Measurements from ENCODE around the gene PTTG1IP2. TPM values are rescaled to one million over a fixed set of nuclear protein-coding genes. Genes with fewer than 3 reads are reported as not detected.

The PTTG1IP2 gene
- total RNA-seq, 1 experiment from 2014 or later: not detected

DNA sequence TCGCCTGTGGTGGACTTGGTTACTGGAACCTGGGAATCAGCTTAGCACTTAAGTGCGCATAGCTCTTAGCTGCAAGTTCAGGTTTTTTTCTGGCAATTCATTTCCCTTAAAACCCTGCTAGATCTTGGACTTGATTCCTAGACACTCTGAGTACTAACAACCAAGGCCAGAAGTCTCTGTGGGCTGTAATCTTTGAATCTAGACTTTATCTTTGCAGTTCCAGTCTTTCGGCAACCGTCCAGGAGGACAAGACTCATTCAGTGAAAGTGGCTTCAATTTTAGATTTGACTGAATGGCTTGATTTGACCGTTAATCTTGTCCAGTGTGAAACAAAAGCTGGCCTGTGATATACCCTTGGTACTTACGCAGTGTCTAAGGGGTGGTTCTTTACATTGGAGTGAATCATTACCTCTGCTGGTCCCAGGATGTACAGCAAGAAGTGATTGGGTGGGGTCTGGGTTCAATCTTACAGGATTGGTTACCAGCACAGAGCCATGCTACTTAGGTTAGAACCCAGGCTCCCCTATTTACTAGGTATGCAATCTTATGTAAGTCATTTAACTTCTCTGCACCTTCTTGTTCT, 16.4 kb downstream of the PTTG1IP2 start:
- no peak overlapping the region for H3K4me2 ChIP-seq (ENCODE audit: insufficient read depth, insufficient read length, low read length)
- H3K18ac ChIP-seq (ENCODE audit: insufficient read length, low read depth, low read length): no peak overlapping the region
- no peak overlapping the region for H2BK12ac ChIP-seq (ENCODE audit: insufficient read length, low read depth, low read length)
- H3K79me1 ChIP-seq (ENCODE audit: insufficient read depth, low read depth, low read length, poor library complexity, severe bottlenecking): no peaks in the 10 kb centered on the region
- no peaks in the 10 kb centered on the region; the same call in 1 of the 2 replicates for H3K79me2 ChIP-seq (ENCODE audit: insufficient read depth, low read length)
- no peak overlapping the region for H2BK15ac ChIP-seq (ENCODE audit: low read depth, low read length)
- no peak overlapping the region for H3T11ph ChIP-seq (ENCODE audit: low read length)
- Mint-ChIP-seq H3K4me3 (no peak overlapping the region), H3K36me3 (ENCODE audit: insufficient read depth in 1 of 3, low read depth in 3 of 3) (no peaks in the 10 kb centered on the region), H3K4me1 (peaks cover 0 to 6% of the 10 kb centered on the region in 2 experiments; a peak in 2 of 4 replicates), H3K27ac (no peak overlapping the region), H3K27me3 (ENCODE audit: low read depth) (no peaks in the 10 kb centered on the region), H3K9me3 (no peaks in the 10 kb centered on the region)
- no peak overlapping the region for H2BK5ac ChIP-seq (ENCODE audit: insufficient read length, low read length)
- H4K8ac ChIP-seq (replicated peaks; ENCODE audit: insufficient read length, low read depth, low read length): no peak overlapping the region
- DNase-seq: no peak
- H3K23me2 ChIP-seq (ENCODE audit: insufficient read length, low read depth, low read length, poor library complexity, severe bottlenecking): no peaks in the 10 kb centered on the region
- TF ChIP-seq, protein P1, sequence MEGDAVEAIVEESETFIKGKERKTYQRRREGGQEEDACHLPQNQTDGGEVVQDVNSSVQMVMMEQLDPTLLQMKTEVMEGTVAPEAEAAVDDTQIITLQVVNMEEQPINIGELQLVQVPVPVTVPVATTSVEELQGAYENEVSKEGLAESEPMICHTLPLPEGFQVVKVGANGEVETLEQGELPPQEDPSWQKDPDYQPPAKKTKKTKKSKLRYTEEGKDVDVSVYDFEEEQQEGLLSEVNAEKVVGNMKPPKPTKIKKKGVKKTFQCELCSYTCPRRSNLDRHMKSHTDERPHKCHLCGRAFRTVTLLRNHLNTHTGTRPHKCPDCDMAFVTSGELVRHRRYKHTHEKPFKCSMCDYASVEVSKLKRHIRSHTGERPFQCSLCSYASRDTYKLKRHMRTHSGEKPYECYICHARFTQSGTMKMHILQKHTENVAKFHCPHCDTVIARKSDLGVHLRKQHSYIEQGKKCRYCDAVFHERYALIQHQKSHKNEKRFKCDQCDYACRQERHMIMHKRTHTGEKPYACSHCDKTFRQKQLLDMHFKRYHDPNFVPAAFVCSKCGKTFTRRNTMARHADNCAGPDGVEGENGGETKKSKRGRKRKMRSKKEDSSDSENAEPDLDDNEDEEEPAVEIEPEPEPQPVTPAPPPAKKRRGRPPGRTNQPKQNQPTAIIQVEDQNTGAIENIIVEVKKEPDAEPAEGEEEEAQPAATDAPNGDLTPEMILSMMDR (conservative IDR thresholded peaks at IDR 0.05): no peak
- H3K14ac ChIP-seq (ENCODE audit: insufficient read depth, low read length): no peak overlapping the region
- no peaks in the 10 kb centered on the region for H3K9me3 ChIP-seq (ENCODE audit: control insufficient read depth, low read depth, low read length)
- no peak overlapping the region for H2AK5ac ChIP-seq (ENCODE audit: insufficient read length, low read length)
- H3K27ac ChIP-seq (ENCODE audit: insufficient read length, low read depth, low read length): no peak overlapping the region
- no peak overlapping the region for H3K9ac ChIP-seq (ENCODE audit: extremely low read depth, insufficient read length, low read length)
- H4K5ac ChIP-seq (ENCODE audit: insufficient read length, low read depth, low read length): no peak overlapping the region
- H4K20me1 ChIP-seq (ENCODE audit: control insufficient read depth, insufficient read depth, insufficient read length): no peaks in the 10 kb centered on the region
- H2AFZ ChIP-seq (ENCODE audit: low read length): no peak overlapping the region
- no peak overlapping the region for H3K56ac ChIP-seq (ENCODE audit: insufficient read length, low read depth, low read length)
- H3K4ac ChIP-seq (ENCODE audit: low read depth, low read length): no peak overlapping the region
- no peaks in the 10 kb centered on the region for H3K4me1 ChIP-seq (ENCODE audit: insufficient read depth, low read length)
- H4K91ac ChIP-seq (ENCODE audit: insufficient read length, low read depth, low read length): no peak overlapping the region
- no peak overlapping the region for H2BK20ac ChIP-seq (ENCODE audit: low read depth, low read length, poor library complexity, severe bottlenecking)
- H3K27me3 ChIP-seq (ENCODE audit: insufficient read depth, low read length): no peaks in the 10 kb centered on the region
- no peak overlapping the region for H3K23ac ChIP-seq (ENCODE audit: insufficient read length, low read depth, low read length)
- no CpG with 5 or more reads among the region's 6 CpGs for WGBS (ENCODE audit: extremely low coverage, insufficient read length, low lambda C conversion rate)
- no peak overlapping the region for H2BK120ac ChIP-seq (ENCODE audit: low read depth, low read length, poor library complexity, severe bottlenecking)

Measured in H9 (cell line).